SKM-1 treated with dmso at 0.1 percent for 144 hours (cell line): Measurements from ENCODE around the gene MYOF.

Source experiments
- DNase-seq: peaks from one replicate; lab custom pipeline; 2025; ENCODE audit not compliant: unreplicated experiment; lab: John Stamatoyannopoulos, UW

MYOF gene

GRCh38 chr10:93482145-93482834, at the start of gene MYOF:
TSS of gene MYOF (minus strand) at chr10:93482334. CDS start at chr10:93482194, 140 bp downstream.
- DNase-seq: peak; percentile 79

- DNase-seq: no peak
These were observed 36.4 kb upstream of the MYOF start for GRCh38 chr10:93518531-93518930.

- peak; percentile 34 for DNase-seq
These were observed 33.9 kb upstream of the MYOF start for GRCh38 chr10:93516006-93516380.

GRCh38 chr10:93515071-93516005, 33.2 kb upstream of the MYOF start:
- peak; percentile 54 for DNase-seq

- DNase-seq: no peak
These were observed 32.4 kb upstream of the MYOF start for GRCh38 chr10:93514521-93514920.

- no peak for DNase-seq
These were observed 31.0 kb upstream of the MYOF start for GRCh38 chr10:93513091-93513490.

GRCh38 chr10:93512565-93512964, 30.4 kb upstream of the MYOF start:
- DNase-seq: no peak

- DNase-seq: no peak
These were observed 27.7 kb upstream of the MYOF start for GRCh38 chr10:93509816-93510215.

- no peak for DNase-seq
These were observed 22.9 kb upstream of the MYOF start for GRCh38 chr10:93505075-93505474.

GRCh38 chr10:93503075-93503474, 20.9 kb upstream of the MYOF start:
- DNase-seq: no peak

GRCh38 chr10:93501650-93502049, 19.5 kb upstream of the MYOF start:
- DNase-seq: no peak

GRCh38 chr10:93498166-93498565, 16.0 kb upstream of the MYOF start:
- DNase-seq: no peak

GRCh38 chr10:93496322-93497041, 14.3 kb upstream of the MYOF start, which contains the start of gene CEP55:
TSS of gene CEP55 (plus strand) at chr10:93496612. CDS start at chr10:93500052, 3,440 bp downstream.
- DNase-seq: peak; percentile 93

GRCh38 chr10:93495654-93496321, 13.7 kb upstream of the MYOF start:
- DNase-seq: no peak

GRCh38 chr10:93494494-93494893, 12.4 kb upstream of the MYOF start:
- no peak for DNase-seq

- no peak for DNase-seq
These were observed 11.0 kb upstream of the MYOF start for GRCh38 chr10:93493162-93493561.

- no peak for DNase-seq
These were observed 9.5 kb upstream of the MYOF start for GRCh38 chr10:93491602-93492121.

GRCh38 chr10:93488956-93489528, 6.9 kb upstream of the MYOF start:
- DNase-seq: no peak

GRCh38 chr10:93485690-93486089, 3.6 kb upstream of the MYOF start:
- no peak for DNase-seq

GRCh38 chr10:93481637-93482144, 443 bp downstream of the MYOF start:
- DNase-seq: no peak
